Osteocyte (in vitro differentiated cells): Measurements from ENCODE around the gene PLTP. TPM values are rescaled to one million over a fixed set of nuclear protein-coding genes. Genes with fewer than 3 reads are reported as not detected.
A peak's percentile ranks its signal among the peaks of the same experiment; 100 is the strongest.

Experiments
- DNase-seq: peaks from one replicate; pipeline ENCODE4 v3.0.0; 2021; ENCODE audit warnings: mixed read lengths; ENCODE audit not compliant: unreplicated experiment; ENCODE audit errors: extremely low spot score
- H3K27ac Mint-ChIP-seq: one replicate; pipeline ENCODE4 v1.8.0; 2021; ENCODE audit warnings: mild to moderate bottlenecking, mixed read lengths; ENCODE audit not compliant: unreplicated experiment
- H3K27me3 Mint-ChIP-seq: one replicate; pipeline ENCODE4 v1.8.0; 2021; ENCODE audit warnings: mixed read lengths; ENCODE audit not compliant: unreplicated experiment
- H3K36me3 Mint-ChIP-seq: one replicate; pipeline ENCODE4 v1.8.0; 2021; ENCODE audit warnings: mixed read lengths; ENCODE audit not compliant: unreplicated experiment
- H3K4me1 Mint-ChIP-seq: one replicate; pipeline ENCODE4 v1.8.0; 2021; ENCODE audit warnings: mixed read lengths; ENCODE audit not compliant: unreplicated experiment
- H3K4me3 Mint-ChIP-seq: one replicate; pipeline ENCODE4 v1.8.0; 2021; ENCODE audit warnings: mild to moderate bottlenecking, moderate library complexity, mixed read lengths; ENCODE audit not compliant: unreplicated experiment
- H3K9me3 Mint-ChIP-seq: one replicate; pipeline ENCODE4 v1.8.0; 2021; ENCODE audit warnings: mixed read lengths; ENCODE audit not compliant: unreplicated experiment
- total RNA-seq: library from RNA; stranded (reverse); gene quantifications from 2 replicates; pipeline ENCODE4 v1.2.1, GENCODE V29; 2021
- TF ChIP-seq, protein P1 (sequence below): fragments of 200-600 bp; sonication (generic); IDR thresholded peaks from 2 replicates; pipeline ENCODE4 v1.5.0; 2021; ENCODE audit warnings: antibody characterized with exemption, mild to moderate bottlenecking, moderate library complexity

Gene PLTP
- total RNA-seq, 1 donor from 2014 or later = 195 TPM

DNA sequence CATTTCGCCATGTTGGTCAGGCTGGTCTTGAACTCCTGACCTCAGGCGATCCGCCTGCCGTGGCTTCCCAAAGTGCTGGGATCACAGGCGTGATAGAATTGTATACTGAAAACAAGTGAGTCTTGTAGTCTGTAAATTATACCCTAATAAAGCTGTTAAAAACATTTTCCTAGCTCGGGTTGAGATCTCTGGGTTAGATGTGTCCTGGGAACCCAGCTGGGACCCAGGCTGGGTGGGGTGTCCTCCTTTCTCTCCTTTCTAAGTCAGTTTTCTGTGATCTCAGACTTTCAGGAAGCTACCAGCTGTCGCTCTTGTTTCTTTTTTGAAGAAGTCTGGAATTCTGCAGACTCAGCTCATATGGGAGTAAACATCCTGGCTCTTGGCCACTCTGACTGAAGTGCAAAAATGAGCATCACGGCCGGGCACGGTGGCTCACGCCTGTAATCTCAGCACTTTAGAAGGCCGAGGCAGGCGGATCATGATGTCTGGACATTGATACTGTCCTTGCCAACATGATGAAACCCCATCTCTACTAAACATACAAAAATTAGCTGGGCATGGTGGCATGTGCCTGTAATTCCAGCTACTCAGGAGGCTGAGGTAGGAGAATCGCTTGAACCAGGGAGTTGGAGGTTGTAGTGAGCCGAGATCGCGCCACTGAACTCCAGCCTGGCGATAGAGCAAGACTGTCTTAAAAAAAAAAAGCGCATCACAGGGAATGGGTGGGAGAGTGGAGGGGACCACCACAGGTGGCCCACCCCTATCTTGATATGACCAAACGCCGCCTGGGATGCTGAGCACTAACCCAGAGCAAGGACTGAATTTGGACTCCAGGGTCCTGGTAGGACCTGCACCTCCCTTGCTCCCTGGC, 12.7 kb upstream of the PLTP start:
- peak overlapping the region; percentile 50 for H3K4me3 Mint-ChIP-seq
- no peaks in the 10 kb centered on the region for H3K27me3 Mint-ChIP-seq
- peaks cover 3% of the 10 kb centered on the region for H3K36me3 Mint-ChIP-seq
- H3K27ac Mint-ChIP-seq = peak overlapping the region; percentile 90
- no peaks in the 10 kb centered on the region for H3K9me3 Mint-ChIP-seq
- TF ChIP-seq, protein P1, sequence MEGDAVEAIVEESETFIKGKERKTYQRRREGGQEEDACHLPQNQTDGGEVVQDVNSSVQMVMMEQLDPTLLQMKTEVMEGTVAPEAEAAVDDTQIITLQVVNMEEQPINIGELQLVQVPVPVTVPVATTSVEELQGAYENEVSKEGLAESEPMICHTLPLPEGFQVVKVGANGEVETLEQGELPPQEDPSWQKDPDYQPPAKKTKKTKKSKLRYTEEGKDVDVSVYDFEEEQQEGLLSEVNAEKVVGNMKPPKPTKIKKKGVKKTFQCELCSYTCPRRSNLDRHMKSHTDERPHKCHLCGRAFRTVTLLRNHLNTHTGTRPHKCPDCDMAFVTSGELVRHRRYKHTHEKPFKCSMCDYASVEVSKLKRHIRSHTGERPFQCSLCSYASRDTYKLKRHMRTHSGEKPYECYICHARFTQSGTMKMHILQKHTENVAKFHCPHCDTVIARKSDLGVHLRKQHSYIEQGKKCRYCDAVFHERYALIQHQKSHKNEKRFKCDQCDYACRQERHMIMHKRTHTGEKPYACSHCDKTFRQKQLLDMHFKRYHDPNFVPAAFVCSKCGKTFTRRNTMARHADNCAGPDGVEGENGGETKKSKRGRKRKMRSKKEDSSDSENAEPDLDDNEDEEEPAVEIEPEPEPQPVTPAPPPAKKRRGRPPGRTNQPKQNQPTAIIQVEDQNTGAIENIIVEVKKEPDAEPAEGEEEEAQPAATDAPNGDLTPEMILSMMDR = no peak
- peaks cover 53% of the 10 kb centered on the region for H3K4me1 Mint-ChIP-seq
- DNase-seq = no peak

DNA sequence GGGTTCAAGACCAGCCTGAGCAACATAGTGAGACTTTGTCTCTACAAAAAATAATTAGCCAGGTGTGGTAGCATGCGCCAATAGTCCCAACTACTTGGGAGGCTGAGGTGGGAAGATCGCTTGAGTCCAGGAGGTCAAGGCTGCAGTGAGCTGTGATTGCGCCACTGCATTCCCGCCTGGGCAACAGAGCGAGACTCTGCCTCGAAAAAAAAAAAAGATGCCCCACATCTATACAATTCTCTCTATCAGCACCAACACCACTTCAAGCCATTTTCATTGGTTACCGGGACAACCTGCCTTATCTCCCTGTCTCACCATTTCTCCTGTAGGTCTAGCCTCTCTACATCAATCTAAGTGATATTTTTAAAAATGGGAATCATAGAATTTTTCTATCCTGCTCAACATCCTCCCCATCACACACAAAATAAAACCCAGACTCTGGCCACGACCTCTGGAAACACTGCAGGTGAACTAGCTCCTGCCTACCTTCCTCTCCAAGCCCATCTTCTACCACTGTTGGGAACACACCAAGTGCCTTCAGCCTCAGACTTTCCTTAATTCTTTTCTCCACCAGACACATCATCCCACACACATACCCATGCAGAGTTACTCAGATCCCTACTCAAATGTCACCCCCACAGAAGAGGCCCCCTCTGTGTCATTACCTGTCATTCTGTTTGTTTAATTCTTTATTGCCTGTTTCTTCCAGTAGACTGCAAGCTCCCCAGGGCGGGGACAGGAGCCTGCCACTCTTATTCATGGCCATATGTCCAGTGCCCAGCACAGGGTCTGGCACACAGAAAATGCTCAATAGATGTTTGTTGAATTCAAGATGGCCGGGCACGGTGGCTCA, 9.6 kb upstream of the PLTP start:
- no peak overlapping the region for H3K27ac Mint-ChIP-seq
- H3K9me3 Mint-ChIP-seq = no peaks in the 10 kb centered on the region
- no peaks in the 10 kb centered on the region for H3K36me3 Mint-ChIP-seq
- no peak for DNase-seq
- H3K4me1 Mint-ChIP-seq = peaks cover 72% of the 10 kb centered on the region
- H3K4me3 Mint-ChIP-seq = no peak overlapping the region
- H3K27me3 Mint-ChIP-seq = no peaks in the 10 kb centered on the region
- TF ChIP-seq, protein P1 = no peak

- peak overlapping the region; percentile 85 for H3K27ac Mint-ChIP-seq
- H3K4me1 Mint-ChIP-seq = peaks cover 70% of the 10 kb centered on the region
Measured at GRCh38 chr20:45920462-45921336, 8.7 kb upstream of the PLTP start.

DNA sequence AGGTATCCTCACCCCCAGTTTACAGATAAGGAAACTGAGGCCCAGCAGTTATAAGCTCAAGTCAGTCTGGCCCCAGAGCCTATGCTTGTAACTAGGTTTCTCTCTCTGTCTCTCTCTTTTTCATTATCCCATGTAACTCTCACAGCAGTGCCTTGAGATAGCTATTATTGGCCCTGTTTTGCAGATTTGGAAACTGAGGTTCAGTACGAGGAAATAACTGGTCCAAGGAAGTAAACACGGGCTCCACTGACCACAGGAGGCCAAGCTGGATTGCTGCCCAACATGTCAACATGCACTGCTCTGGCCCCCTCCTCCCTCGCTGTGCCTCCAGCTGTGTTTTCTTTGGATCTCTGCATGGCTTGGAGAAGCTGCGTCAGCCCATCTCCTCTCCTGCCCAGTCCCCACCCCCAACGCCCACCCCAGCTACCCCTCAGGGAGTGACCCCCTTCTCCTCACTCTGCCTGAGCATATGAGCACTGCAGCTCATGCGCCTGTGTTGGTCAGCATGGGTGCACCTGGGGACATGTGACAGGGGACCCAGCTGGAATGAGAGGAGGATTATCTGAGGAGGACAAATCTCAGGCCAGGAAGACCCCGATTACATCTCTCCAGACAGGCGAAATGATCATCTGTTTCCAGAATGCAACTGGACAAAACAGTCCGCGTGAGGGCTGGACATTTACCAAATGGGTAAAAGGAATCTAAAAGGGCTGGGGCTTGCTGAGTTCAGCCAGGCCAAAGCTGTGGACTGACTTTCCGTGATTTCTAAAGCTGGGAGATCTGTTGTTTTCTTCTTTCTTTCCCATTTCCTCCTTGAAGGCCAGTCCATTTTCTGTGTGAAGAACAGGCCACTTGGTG, 7.8 kb upstream of the PLTP start:
- Mint-ChIP-seq H3K9me3 (no peaks in the 10 kb centered on the region), H3K27me3 (no peaks in the 10 kb centered on the region), H3K4me1 (peaks cover 61% of the 10 kb centered on the region), H3K27ac (peak overlapping the region; percentile 85), H3K36me3 (no peaks in the 10 kb centered on the region), H3K4me3 (peak overlapping the region; percentile 54)
- TF ChIP-seq, protein P1 = no peak
- DNase-seq = peak; percentile 88

More at GRCh38 chr20:45920462-45921336, 8.7 kb upstream of the PLTP start:
- H3K4me3 Mint-ChIP-seq = peak overlapping the region; percentile 54
- no peaks in the 10 kb centered on the region for H3K27me3 Mint-ChIP-seq
- no peak for DNase-seq
- no peaks in the 10 kb centered on the region for H3K9me3 Mint-ChIP-seq
- H3K36me3 Mint-ChIP-seq = no peaks in the 10 kb centered on the region
- TF ChIP-seq, protein P1 = no peak
